NCI-H187 (cell line): Measurements from ENCODE around the gene UBASH3A.
"Not testable (repeated sequence)": the region's sequence is repeated elsewhere in the genome, so short reads cannot be mapped to it uniquely, and the experiment has no call there.

ENCODE experiments used
- DNase-seq, 2 experiments: peaks; one replicate each; lab custom pipeline; 2025; lab: John Stamatoyannopoulos, UW

Gene UBASH3A

DNA sequence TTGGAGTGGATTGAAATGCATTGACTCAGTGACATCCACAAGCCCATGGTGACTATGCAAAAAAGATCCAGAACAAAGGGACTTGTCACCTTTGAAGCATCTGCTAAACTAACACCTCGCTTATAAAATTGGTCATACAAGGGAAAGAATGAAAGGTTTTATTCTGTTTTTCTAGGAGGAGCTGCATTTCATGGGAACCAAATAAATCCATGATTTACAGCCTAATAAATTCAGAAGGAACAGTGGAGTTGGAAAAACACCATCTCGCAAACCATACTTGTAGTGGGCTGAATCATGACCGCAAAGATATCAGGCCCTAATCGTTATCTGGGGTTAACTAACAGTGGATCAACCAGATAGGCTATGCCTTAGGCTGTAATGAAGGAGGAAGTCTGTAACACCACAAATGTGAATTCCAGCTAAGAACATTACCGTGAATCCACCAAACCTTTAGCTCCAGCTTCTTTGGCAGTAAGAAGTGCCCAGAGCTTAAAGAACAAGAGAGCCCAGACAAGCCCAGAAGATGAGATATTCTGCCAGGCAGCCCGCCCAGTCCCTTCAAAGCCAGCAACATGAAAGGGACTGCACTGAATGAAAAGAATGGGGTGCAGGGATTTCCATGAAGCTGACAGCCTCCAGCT lies 64.9 kb downstream of the UBASH3A start:
- no peak for DNase-seq

DNA sequence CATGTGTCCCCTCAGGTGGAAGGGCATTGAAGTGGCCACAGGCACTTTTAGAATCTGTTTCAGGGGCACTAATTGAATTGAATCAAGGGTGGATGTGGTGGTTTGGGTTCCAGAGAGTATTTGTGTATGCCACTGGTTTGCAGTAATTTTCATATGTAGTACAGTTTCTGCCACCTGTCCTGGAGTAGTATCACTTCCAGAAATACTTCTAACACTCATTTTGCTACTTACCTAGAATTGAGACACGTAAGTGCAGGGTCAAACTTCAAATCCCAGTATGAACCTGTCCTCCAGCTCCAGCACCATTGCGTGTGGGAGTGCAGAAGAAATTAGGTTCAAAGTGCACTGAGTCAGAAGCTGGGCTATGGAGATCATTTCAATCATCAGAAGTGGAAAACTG lies 65.6 kb downstream of the UBASH3A start:
- DNase-seq: no peak

DNA sequence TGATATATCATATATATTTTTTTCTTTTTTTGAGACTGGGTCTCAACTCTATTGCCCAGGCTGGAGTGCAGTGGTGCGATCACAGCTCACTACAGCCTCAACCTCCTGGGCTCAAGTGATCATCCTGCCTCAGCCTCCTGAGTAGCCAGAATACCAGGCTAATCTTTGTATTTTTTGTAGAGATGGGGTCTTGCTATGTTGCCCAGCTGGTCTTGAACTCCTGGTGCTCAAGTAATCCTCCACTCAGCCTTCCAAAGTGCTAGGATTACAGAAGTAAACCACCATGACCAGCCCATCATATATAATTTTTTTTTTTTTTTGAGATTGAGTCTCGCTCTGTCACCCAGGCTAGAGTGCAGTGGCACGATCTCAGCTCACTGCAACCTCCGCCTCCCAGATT lies 66.0 kb downstream of the UBASH3A start:
- DNase-seq: not testable (repeated sequence)

DNA sequence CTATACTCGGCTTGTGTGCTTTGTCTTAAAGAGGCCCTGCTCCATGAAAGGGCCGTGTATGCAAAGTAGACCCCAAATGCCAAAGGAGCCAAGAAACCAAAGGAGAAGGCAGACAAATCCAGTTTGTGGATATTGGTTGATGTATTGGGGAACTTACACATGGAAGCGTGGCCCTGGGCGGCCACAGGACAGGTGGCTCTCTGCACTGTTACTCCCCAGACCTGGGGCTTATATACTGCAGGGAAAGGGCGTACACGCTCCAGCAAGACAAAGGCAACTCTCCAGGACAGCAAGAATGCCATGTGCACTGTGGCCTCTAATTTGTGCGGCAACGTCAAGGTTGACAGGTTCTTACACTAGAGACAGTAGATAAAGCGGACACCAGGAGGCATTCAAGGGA lies 67.5 kb downstream of the UBASH3A start:
- no peak for DNase-seq

DNA sequence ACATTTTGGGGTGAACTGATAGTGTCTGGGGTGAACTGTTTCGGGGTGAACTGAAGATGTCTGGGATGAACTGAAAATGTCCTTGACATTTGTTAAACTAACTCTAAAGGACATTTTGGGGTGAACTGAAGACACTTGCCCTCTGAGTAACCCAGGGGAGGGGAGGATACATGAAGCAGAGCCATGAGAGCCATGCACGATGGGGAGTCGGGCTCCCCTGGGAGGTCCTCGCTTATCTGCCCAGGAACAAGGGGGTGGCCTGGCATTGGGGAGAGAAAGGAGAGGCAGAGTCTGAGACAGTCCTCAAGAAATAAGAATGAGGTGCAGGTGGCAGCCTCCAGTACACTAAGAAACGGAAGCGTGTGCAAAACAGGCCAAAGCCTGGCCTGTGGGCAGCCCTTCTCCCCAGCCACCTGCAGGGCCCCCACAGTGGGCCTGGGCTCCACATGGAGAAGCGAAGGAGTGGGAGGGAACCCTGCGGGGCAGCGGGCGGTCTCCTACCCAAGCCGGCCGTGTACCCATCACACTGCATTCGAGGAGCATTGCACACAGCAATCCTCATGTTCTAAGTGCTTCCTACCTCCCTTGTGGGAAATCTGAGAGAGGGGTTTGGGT lies 68.1 kb downstream of the UBASH3A start:
- DNase-seq: no peak

DNA sequence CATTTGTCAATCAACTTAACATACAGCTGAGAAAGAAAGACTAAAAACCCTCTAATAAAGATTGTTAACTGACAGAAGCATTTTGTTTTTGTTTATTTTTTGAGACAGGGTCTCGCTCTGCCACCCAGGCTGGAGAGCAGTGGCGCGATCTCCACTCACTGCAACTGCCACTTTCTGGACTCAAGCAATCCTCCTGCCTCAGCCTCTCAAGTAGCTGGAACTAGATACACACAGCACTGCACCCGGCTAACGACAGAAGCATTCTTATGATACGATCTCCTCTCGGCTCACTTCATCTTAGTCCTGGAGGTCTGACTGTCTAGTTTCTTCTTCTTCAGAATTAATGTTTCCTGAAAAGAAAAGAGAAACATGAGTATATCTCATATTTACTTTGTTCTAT lies 68.8 kb downstream of the UBASH3A start:
- DNase-seq: no peak

DNA sequence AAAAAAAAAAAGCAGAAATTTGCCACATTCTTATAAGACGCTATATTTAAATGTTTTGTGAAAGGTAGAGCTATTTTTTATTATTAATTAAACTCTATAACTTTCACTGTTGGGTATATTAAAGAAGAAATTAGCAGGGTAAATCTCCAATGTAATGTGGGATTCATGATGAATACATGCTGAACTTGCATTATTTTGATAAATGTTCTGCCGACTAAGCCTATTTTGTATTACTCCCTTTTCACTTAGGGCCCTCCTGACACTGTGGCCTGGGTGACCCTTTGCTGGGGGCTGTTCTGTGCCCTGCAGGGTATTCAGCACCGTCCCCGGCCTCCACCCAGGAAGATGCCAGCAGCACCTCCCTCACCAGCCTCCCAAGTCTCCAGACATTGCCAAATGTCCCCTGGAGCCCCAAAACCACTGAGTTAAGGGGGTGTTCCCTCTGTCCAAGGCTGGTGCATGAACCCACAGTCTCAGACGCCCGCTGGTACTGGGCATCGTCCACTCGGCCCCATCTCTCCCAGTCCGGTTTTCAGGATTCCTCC lies 69.9 kb downstream of the UBASH3A start:
- no peak for DNase-seq

DNA sequence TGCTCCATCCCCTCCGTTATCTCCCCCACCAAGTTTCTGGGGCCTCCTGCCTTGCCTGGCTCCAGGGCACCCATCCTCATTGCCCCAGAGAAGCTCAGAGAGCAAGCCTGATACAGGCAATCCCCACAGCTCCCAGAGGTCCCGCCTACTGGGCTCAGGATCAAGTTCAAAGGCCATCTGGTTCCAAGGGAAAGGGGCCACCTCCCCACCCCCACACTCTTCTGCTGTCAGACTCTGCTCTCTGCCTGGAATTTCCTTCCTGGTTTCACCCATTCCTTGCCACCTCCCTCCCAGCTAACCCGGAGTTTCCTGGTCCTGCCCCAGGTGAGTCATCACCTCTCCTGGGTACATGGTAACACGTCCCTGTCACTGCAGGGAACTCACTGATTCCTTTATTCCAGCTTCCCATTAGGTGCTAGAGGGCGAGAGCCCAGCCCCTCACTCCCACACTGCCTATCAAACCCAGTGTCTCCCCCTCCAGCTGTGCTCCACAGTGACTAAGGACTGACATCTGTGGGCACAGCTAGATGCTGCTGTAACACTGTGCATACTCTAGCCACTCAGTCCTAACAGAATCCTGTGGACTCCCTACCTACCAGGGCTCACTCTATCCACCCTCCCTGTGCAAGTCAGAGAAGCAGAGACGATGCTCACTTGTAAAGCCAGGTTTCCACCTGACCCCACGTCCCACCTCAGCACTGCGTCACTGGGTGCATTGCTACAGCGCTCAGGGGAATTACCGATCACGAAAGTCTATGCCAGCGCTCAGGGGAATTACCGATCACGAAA lies 70.5 kb downstream of the UBASH3A start:
- DNase-seq: no peak

DNA sequence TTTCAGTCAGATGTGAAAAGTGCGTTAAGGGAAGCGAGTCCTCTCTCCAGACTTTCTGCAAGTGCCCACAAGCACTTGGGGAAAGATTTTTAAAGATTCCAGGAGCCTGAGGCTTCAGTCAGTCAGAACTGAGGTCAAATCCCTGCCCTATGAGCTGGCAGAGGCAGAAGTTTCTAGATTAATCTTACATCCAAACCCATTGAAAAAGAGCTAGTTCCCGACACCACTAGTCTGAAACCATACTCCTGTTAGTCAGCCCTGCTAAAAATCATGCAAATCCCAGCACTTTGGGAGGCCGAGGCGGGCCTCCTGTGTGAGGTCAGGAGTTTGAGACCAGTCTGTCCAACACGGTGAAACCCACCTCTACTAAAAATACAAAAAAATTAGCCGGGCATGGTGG lies 71.3 kb downstream of the UBASH3A start:
- no peak for DNase-seq

DNA sequence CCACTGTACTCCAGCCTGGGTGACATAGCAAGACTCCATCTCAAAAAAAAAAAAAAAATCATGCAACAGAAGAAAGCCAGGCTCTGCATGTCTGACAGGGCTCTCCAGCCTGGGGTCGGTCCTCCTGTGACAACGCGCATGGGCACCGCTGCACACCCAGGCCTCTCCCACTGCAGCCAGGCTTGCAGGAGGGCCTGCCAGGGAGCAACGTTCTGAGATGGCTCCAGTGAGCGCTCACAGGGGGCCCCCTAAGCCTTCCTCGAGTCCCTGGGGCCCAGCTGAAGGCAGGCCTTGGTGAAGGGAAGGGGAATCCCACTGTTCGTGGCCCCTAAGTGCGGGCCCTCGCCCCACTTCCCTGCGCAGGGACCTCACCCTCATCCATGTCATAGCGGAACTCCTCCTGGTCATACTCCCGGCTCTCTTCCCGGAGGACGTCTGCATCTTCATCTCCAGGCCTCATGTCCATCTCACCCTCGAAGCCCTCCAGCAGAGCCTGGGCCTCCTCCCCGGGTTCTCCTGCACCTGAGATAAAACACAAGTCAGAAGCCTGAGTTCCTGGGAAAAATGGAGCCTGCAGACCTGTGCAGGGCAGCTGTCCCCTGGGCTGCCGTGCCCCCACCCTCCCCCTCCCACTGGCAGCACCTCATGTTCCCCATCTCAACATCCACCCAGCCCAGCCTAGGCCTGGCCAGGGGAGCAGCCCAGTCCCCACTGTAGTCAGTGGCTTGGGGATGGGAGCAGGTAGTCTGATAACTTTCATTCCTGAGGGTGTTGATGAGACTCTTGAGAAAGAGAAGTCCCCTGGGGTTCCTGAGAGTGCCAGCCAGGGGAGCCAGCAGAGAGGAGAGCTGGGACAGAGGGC lies 72.1 kb downstream of the UBASH3A start:
- DNase-seq: no peak

DNA sequence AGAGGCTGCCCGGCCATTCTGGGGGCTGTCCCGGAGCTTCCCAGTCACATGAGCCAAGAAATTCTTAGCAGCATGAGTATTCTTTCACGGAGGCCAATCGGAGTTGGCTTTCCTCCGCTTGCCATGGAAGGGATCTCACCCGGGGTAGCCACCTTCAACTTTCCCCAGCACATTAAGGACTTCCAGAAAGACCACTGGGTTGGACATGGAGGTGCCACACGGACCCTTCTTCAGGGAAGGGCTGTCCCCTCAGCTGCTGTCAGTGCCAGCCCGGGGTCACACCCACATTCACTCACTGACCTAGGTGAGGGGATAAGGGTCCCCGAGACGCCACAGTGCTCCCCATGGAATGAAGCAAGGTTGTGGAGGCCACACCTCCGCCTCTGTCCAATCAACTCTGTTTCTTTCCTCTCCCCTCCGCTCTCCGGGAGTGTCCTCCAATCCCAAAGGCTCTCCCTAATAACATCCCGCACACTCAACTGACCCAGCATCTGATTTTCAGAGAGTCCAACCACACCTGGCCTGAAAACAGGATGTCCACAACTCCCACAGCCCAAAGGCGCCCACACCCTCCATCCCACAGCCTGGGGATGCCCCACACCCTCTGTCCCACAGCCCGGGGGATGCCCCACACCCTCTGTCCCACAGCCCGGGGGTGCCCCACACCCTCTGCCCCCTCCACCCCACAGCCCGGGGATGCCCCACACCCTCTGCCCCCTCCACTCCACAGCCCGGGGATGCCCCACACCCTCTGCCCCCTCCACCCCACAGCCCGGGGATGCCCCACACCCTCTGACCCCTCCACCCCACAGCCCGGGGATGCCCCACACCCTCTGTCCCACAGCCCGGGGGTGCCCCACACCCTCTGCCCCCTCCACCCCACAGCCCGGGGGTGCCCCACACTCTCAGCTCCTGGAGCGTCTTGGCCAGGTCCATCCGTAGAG lies 73.0 kb downstream of the UBASH3A start:
- DNase-seq: no peak

DNA sequence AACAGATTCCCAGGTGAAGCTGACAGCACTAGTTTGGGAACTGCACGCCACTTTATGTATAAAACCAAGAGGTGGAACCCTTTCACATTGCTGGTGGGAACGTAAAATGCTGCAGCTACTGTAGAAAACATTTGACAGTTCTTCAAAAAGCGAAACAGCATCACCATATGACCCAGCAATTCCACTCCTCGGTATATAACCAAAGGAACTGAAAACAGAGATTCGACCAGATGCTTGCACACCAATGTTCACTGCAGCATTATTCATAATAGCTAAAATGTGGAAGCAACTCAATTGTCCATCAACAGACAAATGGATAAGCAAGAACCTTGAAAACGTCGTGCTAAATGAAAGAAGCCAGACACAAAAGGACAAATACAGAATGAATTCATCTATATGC lies 74.8 kb downstream of the UBASH3A start:
- no peak for DNase-seq

DNA sequence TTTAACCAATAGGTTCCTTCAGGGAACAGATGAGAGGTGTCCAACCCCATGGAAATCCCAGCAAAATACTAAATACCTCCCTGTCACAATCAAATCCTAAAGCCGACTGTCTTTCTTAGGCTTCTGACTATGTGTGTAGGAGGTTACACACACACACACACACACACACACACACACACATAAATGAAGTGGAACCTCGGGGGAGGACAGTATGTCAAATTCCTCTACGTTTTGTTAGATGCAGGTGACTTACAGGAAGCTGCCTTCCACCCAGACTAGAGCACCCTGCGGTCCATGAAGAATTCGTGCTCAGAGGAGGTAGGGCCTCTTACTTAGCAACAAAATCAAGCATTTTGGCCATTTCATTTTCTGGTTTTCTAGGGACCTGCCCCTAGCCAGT lies 75.9 kb downstream of the UBASH3A start:
- DNase-seq: no peak

DNA sequence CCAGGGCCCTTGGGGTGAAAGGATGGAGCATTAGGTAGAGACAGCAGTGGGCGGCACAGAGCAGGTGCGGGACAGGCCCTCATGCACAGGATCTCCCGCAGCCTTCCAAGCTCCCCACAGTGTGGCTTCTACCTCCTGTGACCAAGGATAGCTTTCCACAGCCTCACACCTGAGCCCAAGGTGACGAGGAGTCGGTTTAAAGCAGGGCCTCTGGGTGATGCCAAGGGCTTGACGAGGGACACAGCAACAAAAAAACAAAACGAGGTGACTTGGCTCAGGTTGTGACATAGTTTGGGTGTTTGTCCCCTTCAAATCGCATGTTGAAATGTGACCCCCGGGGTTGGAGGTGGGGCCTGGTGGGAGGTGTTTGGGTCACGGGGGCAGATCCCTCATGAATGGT lies 77.0 kb downstream of the UBASH3A start:
- no peak for DNase-seq

DNA sequence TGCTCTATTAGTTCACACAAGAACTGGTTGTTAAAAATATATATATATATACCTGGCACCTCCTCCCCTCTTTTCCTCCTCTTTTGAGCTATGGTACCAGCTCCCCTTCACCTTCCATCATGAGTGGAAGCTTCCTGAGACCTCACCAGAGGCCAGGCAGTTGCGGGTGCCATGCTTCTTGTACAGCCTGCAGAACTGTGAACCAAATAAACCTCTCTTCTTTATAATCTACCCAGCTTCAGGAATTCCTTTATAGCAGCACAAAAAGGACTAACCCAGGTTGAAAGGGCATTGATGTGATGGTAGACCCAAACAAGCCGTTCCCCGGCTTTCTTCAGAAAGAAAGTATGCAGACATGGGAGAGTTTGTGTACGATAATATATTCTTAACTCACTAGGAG lies 77.5 kb downstream of the UBASH3A start:
- no peak for DNase-seq

DNA sequence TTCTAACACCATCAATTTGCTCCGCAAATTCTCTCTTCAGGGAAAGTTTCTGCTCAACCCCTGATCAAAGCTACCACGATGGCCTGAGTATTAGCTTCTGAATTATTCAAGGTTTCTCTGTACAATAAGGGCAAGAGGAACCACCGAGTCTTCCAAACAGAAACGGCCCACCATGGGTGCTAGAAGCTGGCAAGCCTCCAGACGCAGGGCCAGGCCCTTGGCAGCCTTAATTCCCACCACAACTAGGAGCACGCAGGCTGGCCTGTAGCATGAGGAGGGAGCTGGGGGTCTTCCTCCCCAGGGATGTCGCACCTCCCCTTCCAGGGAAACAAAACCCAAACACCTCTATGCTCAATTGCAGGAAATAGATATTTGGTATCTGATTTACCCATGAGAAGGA lies 81.3 kb downstream of the UBASH3A start:
- DNase-seq: no peak

DNA sequence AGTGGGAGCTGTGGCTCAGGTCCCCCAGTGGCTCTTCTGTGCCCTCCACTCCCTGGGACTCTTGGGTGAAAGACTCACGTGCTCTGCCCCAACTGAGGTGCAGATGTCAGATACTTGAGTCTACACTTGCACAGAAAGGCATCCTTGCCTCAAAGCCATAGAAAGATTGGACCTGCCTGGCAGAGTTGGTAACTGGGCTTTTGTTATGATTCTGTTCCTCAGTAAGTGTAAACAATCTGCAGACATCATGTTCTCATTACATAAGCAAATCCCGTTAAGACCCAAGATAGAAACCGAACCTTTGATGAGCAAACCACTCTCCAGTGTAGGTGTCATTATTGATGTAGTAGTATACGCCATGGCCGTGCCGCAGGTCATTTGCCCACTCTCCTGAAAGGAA lies 82.4 kb downstream of the UBASH3A start:
- no peak for DNase-seq

DNA sequence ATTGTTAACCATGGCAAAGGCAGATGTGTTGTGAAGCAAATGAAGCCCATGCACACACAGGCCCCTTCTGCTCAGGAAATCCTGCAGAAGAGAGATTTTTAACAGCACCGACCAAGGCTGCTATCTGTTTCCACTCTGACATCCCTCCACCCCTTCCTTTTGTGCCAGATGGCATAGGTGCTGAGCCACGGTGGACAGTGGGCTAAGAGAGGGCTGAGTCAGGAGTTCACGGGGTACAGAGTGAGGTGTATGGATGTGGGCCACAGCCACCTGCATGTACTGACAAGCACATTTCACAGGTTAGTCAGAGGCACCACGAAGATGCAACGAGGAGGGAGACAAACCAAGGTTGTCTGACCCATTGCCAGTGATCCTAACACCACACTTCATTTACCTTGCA lies 82.8 kb downstream of the UBASH3A start:
- DNase-seq: no peak

DNA sequence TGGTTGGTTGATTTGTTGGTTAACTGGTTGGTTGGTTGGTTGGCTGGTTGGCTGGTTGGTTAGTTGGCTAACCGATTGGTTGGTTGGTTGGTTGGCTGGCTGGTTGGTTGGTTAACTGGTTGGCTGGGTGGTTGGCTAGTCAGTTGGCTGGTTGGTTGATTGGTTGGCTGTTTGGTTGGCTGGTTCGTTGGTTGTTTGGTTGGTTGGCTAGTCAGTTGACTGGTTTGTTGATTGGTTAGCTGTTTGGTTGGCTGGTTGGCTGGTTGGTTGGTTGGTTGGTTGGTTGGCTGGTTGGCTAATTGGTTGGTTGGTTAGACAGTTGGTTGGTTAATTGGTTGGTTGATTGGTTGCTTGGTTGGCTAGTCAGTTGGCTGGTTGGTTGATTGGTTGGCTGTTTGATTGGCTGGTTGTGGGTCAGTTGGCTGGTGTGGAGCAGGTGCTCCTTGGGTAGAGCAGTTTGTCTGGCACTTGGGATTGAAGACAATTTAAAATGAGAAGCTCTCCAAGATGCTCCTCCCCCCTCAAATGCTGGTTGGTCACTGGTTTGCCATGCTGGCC lies 85.4 kb downstream of the UBASH3A start:
- DNase-seq: no peak

DNA sequence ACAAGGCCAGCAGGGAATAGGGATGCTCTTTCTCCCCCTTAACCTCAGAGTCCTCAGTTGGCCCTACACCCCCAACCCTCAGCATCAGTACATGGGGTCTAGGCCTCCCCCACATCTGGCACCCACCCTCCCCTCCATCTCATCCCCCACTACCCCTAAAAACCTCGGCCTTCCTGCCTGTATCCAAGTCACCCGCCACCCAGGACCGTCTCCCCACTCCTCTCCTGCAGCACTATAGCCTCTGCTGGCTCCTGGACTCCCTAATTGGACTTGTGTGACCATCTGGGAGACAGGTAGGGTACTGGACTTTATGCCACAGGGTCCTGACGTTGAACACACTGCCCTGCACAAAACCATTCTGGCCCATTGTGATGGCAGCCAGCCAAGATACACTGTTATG lies 86.3 kb downstream of the UBASH3A start:
- no peak for DNase-seq

DNA sequence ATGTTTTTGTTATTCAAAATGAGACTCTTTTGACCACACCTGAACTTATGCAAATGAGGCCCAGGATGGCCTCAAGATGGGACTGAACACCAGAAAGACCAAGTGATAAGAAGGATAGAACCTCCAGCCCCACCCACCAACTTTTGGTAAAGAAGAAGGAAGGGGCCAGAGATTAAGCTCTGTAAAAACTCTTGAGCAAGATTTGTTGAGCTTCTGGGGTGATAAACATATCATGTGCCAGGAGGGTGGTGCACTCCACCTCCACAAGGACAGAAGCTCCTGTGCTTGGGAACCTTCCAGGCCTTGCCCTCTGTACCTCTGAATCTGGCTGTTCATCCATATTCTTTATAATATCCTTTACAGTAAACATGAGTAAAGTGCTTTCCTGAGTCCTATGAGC lies 87.0 kb downstream of the UBASH3A start:
- no peak for DNase-seq
